GM18909 (cell line): ENCODE measurements around the gene TM9SF1.

ENCODE experiments used
- ATAC-seq: cut with Tn5 transposase; IDR thresholded peaks from one replicate; pipeline ENCODE4 v1.9.1; 2021; ENCODE audit warnings: mild to moderate bottlenecking; ENCODE audit not compliant: unreplicated experiment, poor library complexity

The TM9SF1 gene

DNA sequence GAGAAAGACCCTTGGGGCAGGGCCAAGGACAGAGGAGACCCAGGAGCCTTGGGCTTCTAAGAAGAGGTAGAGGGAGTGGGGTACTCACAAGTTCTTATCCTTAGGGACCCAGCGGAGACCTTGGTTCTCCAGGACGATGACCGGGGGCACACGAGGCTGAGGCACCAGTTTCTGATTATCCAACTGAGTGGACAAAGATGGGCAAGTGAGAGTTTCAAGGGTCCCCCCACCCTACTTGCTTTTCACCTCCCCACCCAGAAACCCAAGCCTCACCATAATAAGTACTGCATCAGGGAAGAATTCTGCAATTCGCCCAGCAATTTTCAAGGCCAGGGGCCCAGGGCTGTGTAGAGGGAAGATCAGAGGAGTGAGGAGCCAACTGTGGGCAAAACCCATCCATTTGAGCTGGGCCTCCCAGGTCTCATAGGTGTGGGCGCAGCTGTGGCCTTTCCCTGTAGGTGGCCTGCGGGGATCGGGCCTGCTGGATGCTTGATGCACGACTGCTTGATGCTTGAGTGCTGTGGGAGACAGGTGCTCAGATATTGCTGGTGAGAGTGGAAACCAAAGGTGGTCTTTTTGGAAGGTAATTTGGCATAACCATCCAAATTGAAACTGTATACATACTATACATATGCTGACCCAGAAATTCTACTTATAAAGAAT is 55.8 kb downstream of the TM9SF1 start:
- ATAC-seq = no peak
